Measurements from ENCODE around the gene ANP32A. TPM values are rescaled to one million over a fixed set of nuclear protein-coding genes. Genes with fewer than 3 reads are reported as not detected.
A peak's percentile ranks its signal among the peaks of the same experiment; 100 is the strongest.

ANP32A gene
- total RNA-seq, 1 donor from 2014 or later = 65.2 TPM

DNA sequence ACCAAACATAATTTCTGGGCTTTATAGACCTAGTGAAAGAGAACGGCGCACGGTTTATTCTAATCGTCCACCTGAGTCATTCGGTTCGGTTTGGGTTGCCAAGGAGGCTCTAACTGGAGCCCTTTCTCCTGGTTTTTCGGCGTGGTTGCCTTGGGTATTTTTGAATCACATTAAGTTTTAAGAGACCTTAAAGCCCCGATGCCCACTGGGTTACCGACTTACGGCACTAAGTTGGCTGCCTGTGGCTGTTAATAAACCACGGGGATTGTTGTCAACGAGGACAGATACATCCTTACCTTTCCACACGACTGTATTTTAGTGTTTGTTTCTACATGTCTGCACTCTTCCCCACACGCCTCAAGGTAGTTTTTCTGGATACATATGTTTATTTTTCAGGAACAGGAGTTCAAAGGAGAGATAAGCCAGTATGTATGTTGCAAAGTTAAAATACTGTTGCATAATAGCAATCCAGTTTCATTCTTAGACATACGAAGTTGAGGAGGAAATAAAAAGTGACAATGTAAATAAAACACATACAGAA, 1.2 kb upstream of the ANP32A start:
- peak overlapping the region; percentile 97 for H3K27ac ChIP-seq (ENCODE audit: low read depth, low read length)
- H3K9ac ChIP-seq (ENCODE audit: low read depth in 1 of 3, low read length in 3 of 3) = peak overlapping the region; percentile 48 to 82 (median 79)
- H3K27me3 ChIP-seq (ENCODE audit: control insufficient read depth in 3 of 3, insufficient read depth in 3 of 3, low read length in 3 of 3) = no peaks in the 10 kb centered on the region
- H3K4me1 ChIP-seq (ENCODE audit: control insufficient read depth in 3 of 3, insufficient read depth in 3 of 3, low read length in 3 of 3) = peaks cover 5 to 9% (median 8%) of the 10 kb centered on the region in 3 donors
- no peaks in the 10 kb centered on the region for H3K36me3 ChIP-seq (ENCODE audit: control insufficient read depth in 3 of 3, insufficient read depth in 3 of 3, low read length in 3 of 3)
- peak overlapping the region; percentile 80 to 95 (median 95) for H3K4me3 ChIP-seq (ENCODE audit: low read length in 3 of 3)
- no peaks in the 10 kb centered on the region for H3K9me3 ChIP-seq (ENCODE audit: control insufficient read depth in 3 of 3, low read length in 3 of 3)

DNA sequence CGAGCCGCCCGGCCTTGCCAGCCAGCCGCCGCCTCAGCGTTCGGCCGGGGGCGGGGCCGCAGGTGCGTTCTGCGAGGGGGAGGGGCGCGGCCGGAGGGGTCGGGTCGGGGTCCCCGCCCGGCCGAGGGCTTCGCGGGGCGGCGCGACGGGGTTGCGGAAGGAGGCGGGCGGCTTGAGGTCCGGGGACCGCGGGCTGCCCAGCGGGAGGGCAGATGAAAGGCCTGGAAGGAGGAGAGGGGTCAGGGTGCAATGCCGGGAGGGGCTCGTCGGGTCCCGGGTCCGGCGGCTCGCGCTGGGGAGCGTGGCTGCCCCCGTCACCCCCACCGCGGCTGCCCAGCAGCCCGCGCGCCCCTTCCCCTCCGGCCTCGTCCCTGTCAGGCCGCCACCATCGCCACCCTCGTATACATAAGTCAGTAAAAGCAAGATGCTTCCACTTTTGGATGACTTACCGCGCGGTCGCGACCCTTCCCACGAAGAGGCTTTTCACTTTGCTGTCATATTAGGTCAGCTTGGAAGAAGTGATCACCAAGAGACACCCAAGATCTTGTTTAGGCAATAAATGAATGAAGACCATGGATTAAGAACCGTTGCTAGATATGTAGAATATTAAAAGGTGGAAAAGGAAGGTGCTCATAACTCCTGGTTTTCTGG, 620 bp upstream of the ANP32A start:
- peaks cover 11 to 14% (median 14%) of the 10 kb centered on the region in 3 donors for H3K4me1 ChIP-seq (ENCODE audit: control insufficient read depth in 3 of 3, insufficient read depth in 3 of 3, low read length in 3 of 3)
- H3K27ac ChIP-seq (ENCODE audit: low read depth, low read length) = peak overlapping the region; percentile 97

DNA sequence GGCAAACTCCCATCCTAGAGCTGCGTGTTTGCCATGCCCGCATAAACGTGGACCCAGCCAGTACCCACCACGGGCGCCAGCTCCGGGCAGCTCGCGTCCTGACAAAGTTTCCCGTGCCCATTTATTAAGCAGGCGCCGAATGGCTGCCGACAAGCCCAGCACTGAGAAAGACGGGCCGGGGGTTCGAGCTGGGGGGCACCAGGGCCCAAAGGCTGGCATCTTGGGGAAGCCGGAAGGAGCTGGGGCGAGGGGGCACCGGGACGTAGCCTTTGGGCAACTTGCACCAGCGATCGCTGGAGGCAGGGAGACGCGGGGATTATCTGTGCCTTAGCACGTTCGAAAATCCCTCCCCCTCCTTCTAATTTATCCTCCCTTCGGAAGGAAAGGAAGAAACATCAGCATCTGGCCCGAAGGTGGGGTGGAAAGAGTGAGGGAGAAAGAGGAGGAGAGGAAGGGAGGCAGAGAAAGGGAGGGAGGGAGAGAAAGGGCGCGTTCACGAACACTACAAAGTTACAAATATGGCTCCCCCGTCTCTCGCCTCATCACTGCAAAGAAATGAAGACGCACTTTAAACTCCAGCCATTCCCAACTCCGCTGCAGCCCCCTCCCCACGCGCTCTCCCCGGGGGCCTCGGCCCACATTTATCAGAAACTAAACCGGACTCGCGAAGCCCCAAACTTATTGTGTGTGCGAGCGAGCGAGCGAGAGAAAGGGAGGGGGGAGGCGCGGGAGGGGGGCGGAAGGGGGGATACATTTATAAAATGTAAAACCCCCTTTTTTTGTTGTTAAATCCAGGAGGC, 1.0 kb downstream of the ANP32A start:
- Histone ChIP-seq H3K27ac (ENCODE audit: low read depth, low read length) (peak overlapping the region; percentile 97), H3K4me3 (ENCODE audit: low read length in 3 of 3) (peak overlapping the region; percentile 93 to 95 (median 95)), H3K27me3 (ENCODE audit: control insufficient read depth in 3 of 3, insufficient read depth in 3 of 3, low read length in 3 of 3) (no peaks in the 10 kb centered on the region), H3K9me3 (ENCODE audit: control insufficient read depth in 3 of 3, low read length in 3 of 3) (no peaks in the 10 kb centered on the region), H3K4me1 (ENCODE audit: control insufficient read depth in 3 of 3, insufficient read depth in 3 of 3, low read length in 3 of 3) (peaks cover 23 to 28% (median 26%) of the 10 kb centered on the region in 3 donors), H3K9ac (ENCODE audit: low read depth in 1 of 3, low read length in 3 of 3) (peak overlapping the region; percentile 94 to 97 (median 96)), H3K36me3 (ENCODE audit: control insufficient read depth in 3 of 3, insufficient read depth in 3 of 3, low read length in 3 of 3) (no peaks in the 10 kb centered on the region)

More for the DNA sequence above, 620 bp upstream of the ANP32A start:
- Histone ChIP-seq H3K27me3 (ENCODE audit: control insufficient read depth in 3 of 3, insufficient read depth in 3 of 3, low read length in 3 of 3) (no peaks in the 10 kb centered on the region), H3K36me3 (ENCODE audit: control insufficient read depth in 3 of 3, insufficient read depth in 3 of 3, low read length in 3 of 3) (no peaks in the 10 kb centered on the region), H3K9ac (ENCODE audit: low read depth in 1 of 3, low read length in 3 of 3) (peak overlapping the region; percentile 48 to 82 (median 79)), H3K9me3 (ENCODE audit: control insufficient read depth in 3 of 3, low read length in 3 of 3) (no peaks in the 10 kb centered on the region), H3K4me3 (ENCODE audit: low read length in 3 of 3) (peak overlapping the region; percentile 80 to 95 (median 95))

DNA sequence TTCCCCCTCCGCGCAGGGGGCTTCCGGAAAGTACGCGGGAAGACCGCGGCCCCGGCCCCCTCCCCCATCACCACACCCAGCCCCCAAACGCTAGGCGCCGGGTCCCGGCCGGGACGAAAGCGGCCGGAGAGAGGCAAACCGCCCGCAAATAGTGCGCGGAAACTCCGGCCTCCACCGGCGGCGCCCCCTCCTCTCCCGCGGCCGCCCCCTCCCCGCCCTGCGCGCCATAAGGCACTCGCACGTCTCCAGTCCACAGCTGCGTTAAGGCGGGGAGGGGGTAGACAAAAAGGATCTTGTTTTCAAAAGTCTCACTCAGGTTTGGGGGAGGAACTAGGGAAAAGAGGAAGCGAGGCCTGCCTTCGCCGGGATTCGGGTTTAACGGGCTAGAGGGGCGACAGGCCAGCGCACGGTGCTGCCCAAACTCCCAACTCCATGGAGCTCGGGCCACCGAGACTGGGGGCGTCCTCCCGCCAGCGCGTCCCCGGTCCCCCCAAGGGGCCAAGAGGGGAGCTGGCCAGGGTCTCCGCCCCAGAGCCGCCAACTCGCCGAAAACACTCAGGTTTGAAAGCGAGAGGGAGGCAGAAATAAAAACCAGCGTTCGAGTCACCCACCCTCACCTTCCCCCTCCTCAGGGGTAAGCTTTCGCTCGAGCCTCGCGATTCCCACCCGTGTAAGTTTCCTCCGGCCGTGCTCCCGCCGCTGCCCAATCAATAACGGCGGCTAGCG, 1.8 kb downstream of the ANP32A start:
- Histone ChIP-seq H3K4me3 (ENCODE audit: low read length in 3 of 3) (peak overlapping the region; percentile 93 to 95 (median 95)), H3K9me3 (ENCODE audit: control insufficient read depth in 3 of 3, low read length in 3 of 3) (no peaks in the 10 kb centered on the region), H3K36me3 (ENCODE audit: control insufficient read depth in 3 of 3, insufficient read depth in 3 of 3, low read length in 3 of 3) (no peaks in the 10 kb centered on the region), H3K4me1 (ENCODE audit: control insufficient read depth in 3 of 3, insufficient read depth in 3 of 3, low read length in 3 of 3) (peaks cover 28 to 31% (median 30%) of the 10 kb centered on the region in 3 donors), H3K27me3 (ENCODE audit: control insufficient read depth in 3 of 3, insufficient read depth in 3 of 3, low read length in 3 of 3) (no peaks in the 10 kb centered on the region), H3K27ac (ENCODE audit: low read depth, low read length) (peak overlapping the region; percentile 97), H3K9ac (ENCODE audit: low read depth in 1 of 3, low read length in 3 of 3) (peak overlapping the region; percentile 94 to 97 (median 96))

DNA sequence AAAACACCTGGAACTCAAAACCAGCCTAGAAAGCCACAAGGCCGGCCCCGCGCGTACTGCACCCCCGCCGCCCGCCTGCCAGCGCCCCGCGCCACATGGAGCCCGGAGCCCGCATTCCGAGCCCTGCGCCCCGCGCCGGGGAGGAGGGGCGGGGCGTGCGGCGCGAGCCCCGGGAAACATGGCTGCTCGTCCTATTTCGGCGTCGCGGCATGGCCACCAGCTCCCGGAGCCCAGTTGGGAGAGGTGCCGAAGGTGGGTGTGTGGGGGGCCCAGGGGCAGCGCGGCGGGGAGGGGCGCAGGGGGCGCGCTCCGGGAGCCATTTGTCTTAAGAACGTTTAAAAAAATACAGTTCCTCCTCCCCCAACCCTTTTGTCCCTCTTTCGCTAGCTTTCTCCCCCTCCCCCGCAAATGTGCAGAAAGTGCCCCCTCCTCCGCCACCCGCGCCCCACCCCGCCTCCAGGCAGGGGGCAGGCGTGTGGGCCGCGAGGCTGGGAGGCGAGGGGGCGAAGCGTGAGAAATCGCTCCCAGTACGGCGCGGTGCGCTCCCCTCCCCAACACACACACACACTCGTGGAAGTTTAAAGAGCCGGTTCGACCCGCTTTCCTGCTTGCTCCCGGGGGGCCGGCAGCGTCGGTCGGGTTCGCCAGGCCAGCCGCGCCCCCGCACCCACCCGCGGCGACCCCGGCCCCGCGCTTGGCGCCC, 2.5 kb downstream of the ANP32A start:
- H3K27ac ChIP-seq (ENCODE audit: low read depth, low read length) = peak overlapping the region; percentile 97
- peak overlapping the region; percentile 94 to 97 (median 96) for H3K9ac ChIP-seq (ENCODE audit: low read depth in 1 of 3, low read length in 3 of 3)
- H3K27me3 ChIP-seq (ENCODE audit: control insufficient read depth in 3 of 3, insufficient read depth in 3 of 3, low read length in 3 of 3) = no peaks in the 10 kb centered on the region
- H3K36me3 ChIP-seq (ENCODE audit: control insufficient read depth in 3 of 3, insufficient read depth in 3 of 3, low read length in 3 of 3) = no peaks in the 10 kb centered on the region
- no peaks in the 10 kb centered on the region for H3K9me3 ChIP-seq (ENCODE audit: control insufficient read depth in 3 of 3, low read length in 3 of 3)
- peak overlapping the region; percentile 84 to 95 (median 95) for H3K4me3 ChIP-seq (ENCODE audit: low read length in 3 of 3)
- H3K4me1 ChIP-seq (ENCODE audit: control insufficient read depth in 3 of 3, insufficient read depth in 3 of 3, low read length in 3 of 3) = peaks cover 33 to 35% (median 35%) of the 10 kb centered on the region in 3 donors

DNA sequence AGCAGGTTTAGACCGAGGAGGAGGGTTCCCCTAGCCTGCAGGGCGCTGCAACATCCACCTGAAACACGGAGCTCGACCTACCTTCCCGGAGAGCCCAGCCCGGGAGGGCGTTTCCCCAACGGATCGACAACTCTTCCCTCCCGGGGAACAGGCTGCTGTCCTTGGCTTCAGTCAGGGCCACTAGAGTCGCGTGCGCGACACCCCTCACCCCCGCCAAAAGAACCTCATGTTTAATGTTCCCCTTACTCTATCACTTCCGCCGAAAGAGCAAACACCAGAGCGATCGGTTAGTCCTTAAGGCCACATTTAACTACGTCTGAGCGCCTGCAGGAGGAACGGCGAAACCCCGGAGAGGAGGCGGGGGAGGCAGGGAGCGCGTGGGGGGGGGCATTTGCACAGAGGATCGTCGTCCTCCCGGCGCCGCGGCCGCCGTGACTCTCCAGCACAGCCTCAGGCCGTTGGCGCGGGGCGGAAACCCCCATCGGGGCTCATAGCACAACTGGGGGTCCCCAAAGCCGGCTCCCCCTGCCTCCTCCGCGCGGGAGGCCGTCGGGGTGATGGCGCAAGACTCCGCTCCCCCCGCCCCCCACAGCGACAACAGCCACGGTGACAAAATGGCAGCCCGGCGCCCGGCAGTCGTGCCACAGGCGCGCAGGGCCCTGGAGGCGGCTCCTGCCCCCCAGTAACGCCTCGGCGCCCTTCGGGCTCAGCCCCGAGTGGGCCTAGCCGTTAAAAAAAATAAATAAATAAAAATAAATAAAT, 3.2 kb downstream of the ANP32A start:
- H3K9ac ChIP-seq (ENCODE audit: low read depth in 1 of 3, low read length in 3 of 3) = peak overlapping the region; percentile 94 to 97 (median 96)
- H3K27me3 ChIP-seq (ENCODE audit: control insufficient read depth in 3 of 3, insufficient read depth in 3 of 3, low read length in 3 of 3) = no peaks in the 10 kb centered on the region
- peaks cover 37 to 42% (median 39%) of the 10 kb centered on the region in 3 donors for H3K4me1 ChIP-seq (ENCODE audit: control insufficient read depth in 3 of 3, insufficient read depth in 3 of 3, low read length in 3 of 3)
- peak overlapping the region; percentile 97 for H3K27ac ChIP-seq (ENCODE audit: low read depth, low read length)
- H3K36me3 ChIP-seq (ENCODE audit: control insufficient read depth in 3 of 3, insufficient read depth in 3 of 3, low read length in 3 of 3) = no peaks in the 10 kb centered on the region
- no peaks in the 10 kb centered on the region for H3K9me3 ChIP-seq (ENCODE audit: control insufficient read depth in 3 of 3, low read length in 3 of 3)
- peak overlapping the region; percentile 84 to 95 (median 95) for H3K4me3 ChIP-seq (ENCODE audit: low read length in 3 of 3)

DNA sequence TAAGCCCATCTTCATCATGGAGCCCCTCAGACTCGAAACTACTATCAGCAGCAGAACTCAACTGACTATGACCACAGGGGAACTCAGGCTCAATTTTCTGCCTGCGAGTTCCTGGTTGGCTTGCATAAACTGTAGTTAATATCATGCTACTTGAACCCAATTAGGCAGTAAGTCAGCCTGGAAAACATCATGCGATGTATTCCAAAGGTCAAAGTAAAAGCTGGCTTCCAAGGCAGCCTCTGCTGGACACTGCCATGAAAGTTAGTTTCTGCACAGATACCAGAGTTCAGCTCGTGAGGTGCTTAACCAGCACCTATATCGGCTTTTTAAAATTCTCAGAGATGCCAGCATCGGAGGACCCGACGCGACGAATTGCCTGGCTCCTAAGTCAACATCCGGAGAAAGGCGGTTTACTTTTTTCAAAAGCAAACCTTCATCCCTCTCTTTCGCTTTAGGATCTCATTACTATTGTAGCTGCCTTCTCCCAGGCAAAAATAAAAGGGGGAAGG, 3.8 kb downstream of the ANP32A start:
- Histone ChIP-seq H3K4me3 (ENCODE audit: low read length in 3 of 3) (peak overlapping the region; percentile 84 to 95 (median 95)), H3K4me1 (ENCODE audit: control insufficient read depth in 3 of 3, insufficient read depth in 3 of 3, low read length in 3 of 3) (peaks cover 38 to 48% (median 42%) of the 10 kb centered on the region in 3 donors), H3K27me3 (ENCODE audit: control insufficient read depth in 3 of 3, insufficient read depth in 3 of 3, low read length in 3 of 3) (no peaks in the 10 kb centered on the region), H3K27ac (ENCODE audit: low read depth, low read length) (peak overlapping the region; percentile 97), H3K9me3 (ENCODE audit: control insufficient read depth in 3 of 3, low read length in 3 of 3) (no peaks in the 10 kb centered on the region), H3K9ac (ENCODE audit: low read depth in 1 of 3, low read length in 3 of 3) (peak overlapping the region; percentile 94 to 97 (median 96)), H3K36me3 (ENCODE audit: control insufficient read depth in 3 of 3, insufficient read depth in 3 of 3, low read length in 3 of 3) (no peaks in the 10 kb centered on the region)

DNA sequence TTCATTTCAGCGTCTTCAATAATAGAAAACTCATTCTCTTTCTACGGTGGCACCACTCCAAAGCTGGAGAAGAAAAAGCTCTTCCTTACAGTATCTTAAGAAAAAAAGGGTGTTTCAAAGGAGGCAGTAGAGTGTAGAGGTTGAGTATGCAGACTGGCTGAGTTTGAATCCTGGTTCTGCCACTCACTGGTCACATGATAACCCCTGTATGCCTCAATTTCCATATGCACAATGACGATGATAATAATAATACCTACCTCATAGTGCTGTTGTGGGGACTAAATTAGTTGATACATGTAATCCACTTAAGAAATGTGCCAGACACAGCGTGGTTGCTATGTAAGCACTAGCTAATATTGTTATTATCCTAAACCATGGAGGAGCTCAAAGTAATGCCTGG, 4.5 kb downstream of the ANP32A start:
- H3K9me3 ChIP-seq (ENCODE audit: control insufficient read depth in 3 of 3, low read length in 3 of 3) = no peaks in the 10 kb centered on the region
- H3K27ac ChIP-seq (ENCODE audit: low read depth, low read length) = peak overlapping the region; percentile 97
- H3K27me3 ChIP-seq (ENCODE audit: control insufficient read depth in 3 of 3, insufficient read depth in 3 of 3, low read length in 3 of 3) = no peaks in the 10 kb centered on the region
- H3K9ac ChIP-seq (ENCODE audit: low read depth in 1 of 3, low read length in 3 of 3) = peak overlapping the region in 2 of 3 donors; percentile 25 to 97
- peak overlapping the region; percentile 84 to 95 (median 95) for H3K4me3 ChIP-seq (ENCODE audit: low read length in 3 of 3)
- no peaks in the 10 kb centered on the region for H3K36me3 ChIP-seq (ENCODE audit: control insufficient read depth in 3 of 3, insufficient read depth in 3 of 3, low read length in 3 of 3)
- peaks cover 38 to 55% (median 39%) of the 10 kb centered on the region in 3 donors for H3K4me1 ChIP-seq (ENCODE audit: control insufficient read depth in 3 of 3, insufficient read depth in 3 of 3, low read length in 3 of 3)

Data from skeletal muscle tissue (tissue), 4 donors.